SK-N-SH (cell line): Measurements from ENCODE around the gene RAD51. TPM values are rescaled to one million over a fixed set of nuclear protein-coding genes. Genes with fewer than 3 reads are reported as not detected.

ENCODE experiments used
- CTCF ChIA-PET: fragments of 300-600, 350-600 bp; formaldehyde crosslinking; extraction: SDS; loops from one replicate; lab custom pipeline; 2021; lab: Yijun Ruan, JAX
- POLR2A ChIA-PET: fragments of 350-600 bp; sonication (Branson Sonifier 250); formaldehyde crosslinking; extraction: SDS; loops from one replicate; lab custom pipeline; 2020; ENCODE audit warnings: antibody characterized with exemption, inconsistent platforms; lab: Yijun Ruan, JAX
- DNase-seq: peaks from one replicate; pipeline ENCODE4 v3.0.0; 2012
- H2AFZ ChIP-seq: fragments of 200-600 bp; sonication (generic); 2 replicates; pipeline ENCODE4 v1.8.1; 2016; ENCODE audit warnings: antibody characterized with exemption, mild to moderate bottlenecking, low read depth
- H3F3A ChIP-seq: fragments of 200-600 bp; sonication (generic); replicated peaks from 2 replicates; pipeline ENCODE3; 2016; ENCODE audit warnings: antibody characterized with exemption, mild to moderate bottlenecking; ENCODE audit not compliant: insufficient read depth
- H3K27ac ChIP-seq, 2 experiments: fragments of 200-500 bp in 1 of 2; fragments of 200-600 bp in 1 of 2; sonication (Bioruptor generic) in 1 of 2; sonication (generic), shearing (Covaris generic) in 1 of 2; 2 replicates each; pipeline versions ENCODE4 v1.5.1 to v1.6.1; 2014 to 2016; ENCODE audit warnings: low read depth in 2 of 2, inconsistent platforms in 1 of 2, low read length in 1 of 2, mild to moderate bottlenecking in 1 of 2, mixed read lengths in 1 of 2
- H3K27me3 ChIP-seq: fragments of 200-600 bp; sonication (generic), shearing (Covaris generic); 2 replicates; pipeline ENCODE4 v1.6.1; 2016; ENCODE audit warnings: mixed run types; ENCODE audit not compliant: insufficient read depth
- H3K36me3 ChIP-seq, 2 experiments: fragments of 200-500 bp in 1 of 2; fragments of 200-600 bp in 1 of 2; sonication (Bioruptor generic) in 1 of 2; sonication (generic) in 1 of 2; replicated peaks in 1 of 2; 2 replicates each; pipeline versions ENCODE3 to v1.5.1; 2014 to 2016; ENCODE audit warnings: low read length in 1 of 2, mild to moderate bottlenecking in 1 of 2; ENCODE audit not compliant: insufficient read depth in 2 of 2, control insufficient read depth in 1 of 2
- H3K4me1 ChIP-seq, 2 experiments: fragments of 200-500 bp in 1 of 2; fragments of 200-600 bp in 1 of 2; sonication (Bioruptor generic) in 1 of 2; sonication (generic), shearing (Covaris generic) in 1 of 2; 2 replicates each; pipeline versions ENCODE4 v1.5.1 to v1.6.1; 2014 to 2016; ENCODE audit warnings: low read depth in 1 of 2, low read length in 1 of 2, mixed run types in 1 of 2; ENCODE audit not compliant: insufficient read depth in 2 of 2, control insufficient read depth in 1 of 2
- H3K4me2 ChIP-seq: fragments of 200-600 bp; sonication (generic), shearing (Covaris generic); 2 replicates; pipeline ENCODE4 v1.6.1; 2017; ENCODE audit warnings: mixed run types
- H3K4me3 ChIP-seq, 2 experiments: fragments of 200-500 bp in 1 of 2; fragments of 200-600 bp in 1 of 2; sonication (Bioruptor generic) in 1 of 2; sonication (generic), shearing (Covaris generic) in 1 of 2; 2 replicates each; pipeline versions ENCODE4 v1.5.1 to v1.8.1; 2014 to 2016; ENCODE audit warnings: low read depth in 2 of 2, inconsistent platforms in 1 of 2, low read length in 1 of 2, mild to moderate bottlenecking in 1 of 2, mixed read lengths in 1 of 2, moderate library complexity in 1 of 2
- H3K79me2 ChIP-seq: fragments of 200-600 bp; sonication (generic); 2 replicates; pipeline ENCODE4 v1.8.1; 2017; ENCODE audit warnings: mild to moderate bottlenecking; ENCODE audit not compliant: insufficient read depth
- H3K9ac ChIP-seq: fragments of 200-600 bp; sonication (generic); 2 replicates; pipeline ENCODE4 v1.6.1; 2017; ENCODE audit warnings: mixed run types
- H3K9me2 ChIP-seq: fragments of 200-600 bp; sonication (generic); 2 replicates; pipeline ENCODE4 v1.6.1; 2017; ENCODE audit warnings: mixed run types
- H3K9me3 ChIP-seq: fragments of 200-600 bp; sonication (generic); 2 replicates; pipeline ENCODE4 v1.6.1; 2017; ENCODE audit warnings: mixed run types, mild to moderate bottlenecking, moderate library complexity
- H4K20me1 ChIP-seq: fragments of 200-600 bp; sonication (generic); 2 replicates; pipeline ENCODE4 v1.6.1; 2017; ENCODE audit warnings: mild to moderate bottlenecking, mixed run types; ENCODE audit not compliant: insufficient read depth
- CHD2 ChIP-seq: fragments of 150-350 bp; IDR thresholded peaks from 2 replicates; pipeline ENCODE4 v1.6.1; 2018; ENCODE audit warnings: low read length; ENCODE audit not compliant: partially characterized antibody
- ELF1 ChIP-seq: IDR thresholded peaks from 2 replicates; pipeline ENCODE4 v1.4.0; 2012
- EP300 ChIP-seq, 2 experiments: IDR thresholded peaks; 2 replicates each; pipeline versions ENCODE4 v1.4.0 to v1.6.1; 2012; ENCODE audit warnings: borderline replicate concordance in 1 of 2, low read depth in 1 of 2, low read length in 1 of 2
- EZH2phosphoT487 ChIP-seq: fragments of 200-600 bp; sonication (generic); IDR thresholded peaks from 2 replicates; pipeline ENCODE4 v1.6.1; 2017; ENCODE audit warnings: low read depth, mixed run types, mild to moderate bottlenecking, antibody characterized with exemption, moderate library complexity, borderline replicate concordance
- FOSL2 ChIP-seq: IDR thresholded peaks from 2 replicates; pipeline ENCODE4 v1.4.0; 2012; ENCODE audit warnings: low read depth, mild to moderate bottlenecking, moderate library complexity, borderline replicate concordance
- FOXM1 ChIP-seq: IDR thresholded peaks from 2 replicates; pipeline ENCODE4 v1.4.0; 2012; ENCODE audit warnings: low read depth, mild to moderate bottlenecking
- GATA2 ChIP-seq: sonication (generic); formaldehyde crosslinking; IDR thresholded peaks from 2 replicates; pipeline ENCODE4 v1.5.0; 2020; ENCODE audit warnings: mild to moderate bottlenecking, missing genetic modification reagents
- IRF3 ChIP-seq: fragments of 150-350 bp; IDR thresholded peaks from 2 replicates; pipeline ENCODE4 v1.6.1; 2016; ENCODE audit warnings: mild to moderate bottlenecking, low read depth, low read length
- MEF2A ChIP-seq: IDR thresholded peaks from 2 replicates; pipeline ENCODE4 v1.4.0; 2012; ENCODE audit warnings: low read depth, borderline replicate concordance
- NFIC ChIP-seq: IDR thresholded peaks from 2 replicates; pipeline ENCODE4 v1.4.0; 2012; ENCODE audit warnings: borderline replicate concordance
- POLR2AphosphoS5 ChIP-seq: IDR thresholded peaks from 2 replicates; pipeline ENCODE4 v1.6.1; 2012; ENCODE audit warnings: low read depth, low read length
- RAD21 ChIP-seq: IDR thresholded peaks from 2 replicates; pipeline ENCODE4 v1.6.1; 2012; ENCODE audit warnings: mild to moderate bottlenecking, low read length
- RCOR1 ChIP-seq: fragments of 150-350 bp; IDR thresholded peaks from 2 replicates; pipeline ENCODE4 v1.6.1; 2017; ENCODE audit warnings: antibody characterized with exemption, low read length
- SIN3A ChIP-seq: IDR thresholded peaks from 2 replicates; pipeline ENCODE4 v1.6.1; 2012; ENCODE audit warnings: low read depth, mild to moderate bottlenecking, low read length, moderate library complexity, borderline replicate concordance
- USF1 ChIP-seq: IDR thresholded peaks from 2 replicates; pipeline ENCODE4 v1.4.0; 2012; ENCODE audit warnings: low read depth, borderline replicate concordance
- WGBS: methylation state at CpG from one replicate; pipeline ENCODE4 v1.1.6; 2017; ENCODE audit warnings: low lambda C conversion rate; 5-methylcytosine and 5-hydroxymethylcytosine counted together
- polyA plus RNA-seq, 3 experiments: library from polyadenylated mRNA; depleted of rRNA; stranded (reverse); fragments of >200 nt; gene quantifications; 2 replicates each; pipeline ENCODE4 v1.2.3, GENCODE V29; 2012

RAD51 gene
- polyA plus RNA-seq, 1 of the 3 experiments (the other 2 are of a cell fraction): 7.6 TPM

GRCh38 chr15:40771242-40771641 is 76.3 kb downstream of the RAD51 start (continued):
- TF ChIP-seq RAD21: no peak
- TF ChIP-seq EP300 (IDR thresholded peaks at IDR 0.05; ENCODE audit: borderline replicate concordance in 1 of 2, low read depth in 1 of 2, low read length in 1 of 2): no peak
- TF ChIP-seq EZH2phosphoT487: no peak
- TF ChIP-seq POLR2AphosphoS5: no peak
- TF ChIP-seq FOSL2: no peak
- TF ChIP-seq SIN3A: no peak
- no peak for TF ChIP-seq MEF2A
- no peak for TF ChIP-seq GATA2
- TF ChIP-seq, all 33 proteins: peak for 0

- Histone ChIP-seq H3K9me3 (no peaks in the 10 kb centered on the region), H3K4me2 (no peak overlapping the region), H2AFZ (no peak overlapping the region), H3K79me2 (no peaks in the 10 kb centered on the region), H3K27ac (peak overlapping the region in 1 of 2 experiments; percentile 83; a peak in 2 of 4 replicates), H3K9ac (no peak overlapping the region), H3K4me1 (peaks cover 20 to 52% of the 10 kb centered on the region in 2 experiments; a peak in 3 of 4 replicates), H3K36me3 (peaks cover 3 to 47% of the 10 kb centered on the region in 2 experiments), H4K20me1 (no peaks in the 10 kb centered on the region), H3K9me2 (no peaks in the 10 kb centered on the region), H3F3A (no peaks in the 10 kb centered on the region), H3K27me3 (no peaks in the 10 kb centered on the region), H3K4me3 (no peak overlapping the region)
- ChIA-PET POLR2A (interaction anchor here (0.8 kb wide), 1 partner anchor 16 kb away, joined by 4 read pairs; no protein-coding TSS in a partner anchor), CTCF (interaction anchor here (0.7 to 31.8 kb wide), 4 partner anchors 11 to 151 kb away, joined by 3 to 555 read pairs (median 61); partner anchors contain the start of gene RMDN3)
- DNase-seq: peak; percentile 33
- 93% methylated on average over 8 of the region's 13 CpGs for WGBS
- TF ChIP-seq EP300 (IDR thresholded peaks at IDR 0.05; ENCODE audit: borderline replicate concordance in 1 of 2, low read depth in 1 of 2, low read length in 1 of 2) (no peak), CHD2 (no peak), SIN3A (no peak), ELF1 (no peak), GATA2 (no peak), IRF3 (no peak), NFIC (no peak), RCOR1 (no peak), FOXM1 (no peak), USF1 (no peak)
Measured at GRCh38 chr15:40772014-40772413, 77.0 kb downstream of the RAD51 start.
